Activated CD4-positive, CD25-positive, alpha-beta regulatory T cell treated with anti-CD3 and anti-CD28 coated beads, Interleukin-2, amount 50 U/mL, for 72 hours (primary cell): ENCODE results near the gene PCDHGB7.
"Not testable (repeated sequence)": the region's sequence is repeated elsewhere in the genome, so short reads cannot be mapped to it uniquely, and the experiment has no call there.

Experiments
- DNase-seq: peaks from one replicate; pipeline ENCODE4 v3.0.0; 2021

PCDHGB7 gene

GRCh38 chr5:141397756-141398551, 19.5 kb upstream of the PCDHGB7 start, which contains the start of gene PCDHGB5:
Gene PCDHGB5 (plus strand): TSS chr5:141397947. CDS start chr5:141398128, 181 bp downstream.
- DNase-seq, result not testable (repeated sequence)

GRCh38 chr5:141398608-141399007, 18.9 kb upstream of the PCDHGB7 start:
- no peak for DNase-seq

- DNase-seq, result no peak
Observed at GRCh38 chr5:141399555-141400258, 17.8 kb upstream of the PCDHGB7 start.

- DNase-seq, result no peak
Observed at GRCh38 chr5:141402553-141403243, 14.8 kb upstream of the PCDHGB7 start, which contains the start of gene PCDHGA9. Gene PCDHGA9 (plus strand): TSS chr5:141402778. CDS start chr5:141402953, 175 bp downstream.

GRCh38 chr5:141403387-141403786, 14.1 kb upstream of the PCDHGB7 start:
- DNase-seq, result no peak

- DNase-seq, result not testable (repeated sequence)
Observed at GRCh38 chr5:141407790-141408505, 9.5 kb upstream of the PCDHGB7 start, which contains the start of gene PCDHGB6. Gene PCDHGB6 (plus strand): TSS chr5:141408021. CDS start chr5:141408203, 182 bp downstream.

- DNase-seq, result no peak
Observed at GRCh38 chr5:141409598-141410306, 7.7 kb upstream of the PCDHGB7 start.

GRCh38 chr5:141411575-141411974, 5.9 kb upstream of the PCDHGB7 start:
- DNase-seq, result no peak

GRCh38 chr5:141412854-141413539, 4.5 kb upstream of the PCDHGB7 start, which contains the start of gene PCDHGA10:
Gene PCDHGA10 (plus strand): TSS chr5:141412987. CDS start chr5:141413176, 189 bp downstream.
- no peak for DNase-seq

GRCh38 chr5:141413540-141414069, 3.9 kb upstream of the PCDHGB7 start:
- DNase-seq, result no peak

- not testable (repeated sequence) for DNase-seq
Observed at GRCh38 chr5:141414548-141415274, 2.8 kb upstream of the PCDHGB7 start.

GRCh38 chr5:141415275-141415618, 2.2 kb upstream of the PCDHGB7 start:
- DNase-seq, result not testable (repeated sequence)

- DNase-seq, result no peak
Observed at GRCh38 chr5:141419074-141419880, 1.8 kb downstream of the PCDHGB7 start.

GRCh38 chr5:141420855-141421488, 3.5 kb downstream of the PCDHGB7 start, which contains the start of gene PCDHGA11:
Gene PCDHGA11 (plus strand): TSS chr5:141421051. CDS start chr5:141421228, 177 bp downstream.
- DNase-seq, result no peak

- no peak for DNase-seq
Observed at GRCh38 chr5:141421489-141421855, 4.0 kb downstream of the PCDHGB7 start.

- no peak for DNase-seq
Observed at GRCh38 chr5:141422742-141423291, 5.3 kb downstream of the PCDHGB7 start.

- DNase-seq, result no peak
Observed at GRCh38 chr5:141427783-141428426, 10.4 kb downstream of the PCDHGB7 start.
